Spinal cord (tissue), 4 donors: ENCODE results near the gene CTSV. TPM values are rescaled to one million over a fixed set of nuclear protein-coding genes. Genes with fewer than 3 reads are reported as not detected.

Experiments
- polyA plus RNA-seq, 2 donors: library from polyadenylated mRNA; unstranded; fragments of 120-200 nt; gene quantifications; one replicate each; pipeline ENCODE4 v1.2.1, GENCODE V29; 2013; ENCODE audit not compliant: insufficient read length in 2 of 2
- total RNA-seq, 2 donors: library from RNA; depleted of rRNA in 1 of 2; stranded (reverse); fragments of 120-200 nt in 1 of 2; fragments of >200 nt in 1 of 2; gene quantifications; one replicate each; pipeline versions ENCODE4 v1.2.3 to v1.2.4, GENCODE V29; 2013 to 2014

CTSV gene
- total and polyA plus RNA-seq, 4 donors = 3.2 to 11.7 (median 3.7) TPM

Other genes with a start within 250 kb of the CTSV start
- 10 to 100 TPM; 13.3 to 13.8 TPM for gene ZNF782, start 184.6 kb downstream of the CTSV start, total RNA-seq
- gene ZNF782, start 184.6 kb downstream of the CTSV start, polyA plus RNA-seq = 1 to 10 TPM; 5.3 to 7.4 TPM
- gene NUTM2G, start 110.3 kb downstream of the CTSV start, total RNA-seq = not detected
- 1 to 10 TPM; 1.7 to 2.3 TPM for gene NUTM2G, start 110.3 kb downstream of the CTSV start, polyA plus RNA-seq